K562 (cell line): ENCODE results near the gene IL24. TPM values are rescaled to one million over a fixed set of nuclear protein-coding genes. Genes with fewer than 3 reads are reported as not detected.

ENCODE experiments used
- CXXC5 ChIP-seq: fragments of 250-450 bp; sonication (Bioruptor Pico); IDR thresholded peaks from 2 replicates; pipeline ENCODE4 v1.8.0; 2022; ENCODE audit warnings: inconsistent platforms, mild to moderate bottlenecking, moderate library complexity
- JUN ChIP-seq, 2 experiments: sonication (generic) in 1 of 2; formaldehyde crosslinking in 1 of 2; IDR thresholded peaks; 2 replicates each; pipeline versions ENCODE4 v1.6.1 to v1.8.0; 2012 to 2022; ENCODE audit warnings: borderline replicate concordance in 2 of 2, mild to moderate bottlenecking in 2 of 2, improper control_type of control experiment in 1 of 2, low read depth in 1 of 2, low read length in 1 of 2, missing genetic modification reagents in 1 of 2
- JUND ChIP-seq, 2 experiments: IDR thresholded peaks; 2 replicates in 1 of 2; 3 replicates in 1 of 2; pipeline ENCODE4 v1.6.1; 2011; ENCODE audit warnings: borderline replicate concordance in 2 of 2, low read depth in 2 of 2, low read length in 2 of 2, improper control_type of control experiment in 1 of 2, missing biosample characterization in 1 of 2, missing genetic modification characterization in 1 of 2, missing genetic modification reagents in 1 of 2
- KDM1A ChIP-seq, 2 experiments: fragments of 450-650 bp; IDR thresholded peaks; 2 replicates each; pipeline ENCODE4 v1.6.1; 2016; ENCODE audit warnings: mild to moderate bottlenecking in 2 of 2
- KLF10 ChIP-seq: fragments of 250-450 bp; sonication (Bioruptor Pico); IDR thresholded peaks from 2 replicates; pipeline ENCODE4 v1.6.1; 2021; ENCODE audit warnings: matching md5 sums
- KLF6 ChIP-seq: fragments of 250-450 bp; sonication (Bioruptor Pico); IDR thresholded peaks from 2 replicates; pipeline ENCODE4 v1.4.0; 2020; ENCODE audit warnings: mild to moderate bottlenecking, moderate library complexity, borderline replicate concordance
- NCOA4 ChIP-seq: fragments of 450-650 bp; IDR thresholded peaks from 2 replicates; pipeline ENCODE4 v1.6.1; 2018; ENCODE audit warnings: mild to moderate bottlenecking; ENCODE audit not compliant: partially characterized antibody
- NCOR1 ChIP-seq: fragments of 450-650 bp; IDR thresholded peaks from 2 replicates; pipeline ENCODE4 v1.6.1; 2016; ENCODE audit warnings: mild to moderate bottlenecking, moderate library complexity
- NFE2 ChIP-seq: IDR thresholded peaks from 2 replicates; pipeline ENCODE4 v1.6.1; 2014; ENCODE audit warnings: antibody characterized with exemption, low read depth
- SFPQ ChIP-seq: fragments of 200-400 bp; formaldehyde crosslinking; IDR thresholded peaks from 2 replicates; pipeline ENCODE4 v1.6.1; 2017; ENCODE audit warnings: mild to moderate bottlenecking, low read depth, low read length, moderate library complexity
- TEAD2 ChIP-seq: fragments of 450-650 bp; IDR thresholded peaks from 2 replicates; pipeline ENCODE4 v1.6.1; 2016; ENCODE audit warnings: missing genetic modification characterization, control low read depth, missing compliant biosample characterization
- ZNF121 ChIP-seq: sonication (generic); formaldehyde crosslinking; conservative IDR thresholded peaks from 2 replicates; pipeline ENCODE4 v1.8.0; 2022; ENCODE audit warnings: missing genetic modification reagents
- ZNF277 ChIP-seq: fragments of 250-450 bp; sonication (Bioruptor Pico); IDR thresholded peaks from 2 replicates; pipeline ENCODE4 v1.8.0; 2022; ENCODE audit warnings: inconsistent platforms, mild to moderate bottlenecking, moderate library complexity, borderline replicate concordance
- ZNF518B ChIP-seq: fragments of 250-450 bp; sonication (Bioruptor Pico); IDR thresholded peaks from 2 replicates; pipeline ENCODE4 v1.5.0; 2021; ENCODE audit warnings: mild to moderate bottlenecking, moderate library complexity
- polyA plus RNA-seq, 8 experiments: library from polyadenylated mRNA; depleted of rRNA in 4 of 8; stranded (reverse) in 5 of 8; unstranded in 3 of 8; fragments of >200 nt; fragmentation: Nextera tagmentation in 2 of 8; fragmentation: Illumina TruSeq in 1 of 8; extraction: Ambion mirVana in 2 of 8; extraction: Trizol in 1 of 8; gene quantifications; 2 replicates each; pipeline versions ENCODE4 v1.2.1 to v1.2.3, GENCODE V29; 2011 to 2014; ENCODE audit warnings: inconsistent platforms in 1 of 8, missing spikeins in 1 of 8
- total RNA-seq, 7 experiments: library from RNA; depleted of rRNA in 6 of 7; stranded (reverse); fragments of >200 nt in 6 of 7; fragmentation: Illumina TruSeq in 2 of 7; extraction: Trizol in 2 of 7; gene quantifications; 2 replicates each; pipeline versions ENCODE4 v1.2.1 to v1.2.3, GENCODE V29; 2011 to 2021; ENCODE audit warnings: low replicate concordance in 1 of 7
- TF ChIP-seq, protein P1 (sequence below), 2 experiments: fragments of 450-650 bp in 1 of 2; IDR thresholded peaks; 2 replicates each; pipeline ENCODE4 v1.6.1; 2011 to 2017; ENCODE audit warnings: low read depth in 2 of 2, antibody characterized with exemption in 1 of 2, borderline replicate concordance in 1 of 2, low read length in 1 of 2, mild to moderate bottlenecking in 1 of 2, mixed read lengths in 1 of 2; ENCODE audit not compliant: control insufficient read depth in 1 of 2

Gene IL24
- total and polyA plus RNA-seq, 9 of the 15 experiments (the other 6 are each of a cell fraction or from before 2014, with no cell fraction given) = 0.04 to 0.19 TPM; not detected in 7

- TF ChIP-seq SFPQ (no peak), KLF10 (no peak), KDM1A (IDR thresholded peaks at IDR 0.05) (peak in 1 of 2 experiments; percentile 36; a peak in 2 of 4 replicates), NCOR1 (no peak), ZNF277 (CRISPR knock-in tag) (no peak), TEAD2 (tag) (no peak), NCOA4 (no peak), ZNF518B (CRISPR knock-in tag) (no peak), JUN (IDR thresholded peaks at IDR 0.05; ENCODE audit: borderline replicate concordance, low read depth, low read length) (peak; percentile 59; the same call in 1 of the 2 replicates), JUN (CRISPR knock-in tag; IDR thresholded peaks at IDR 0.05; ENCODE audit: borderline replicate concordance) (no peak), CXXC5 (CRISPR knock-in tag) (no peak), KLF6 (CRISPR knock-in tag) (no peak), ZNF121 (CRISPR knock-in tag) (no peak), NFE2 (peak; percentile 41), JUND (IDR thresholded peaks at IDR 0.05; ENCODE audit: borderline replicate concordance, low read depth, low read length) (peak; percentile 55; the same call in 1 of the 2 replicates), JUND (tag; IDR thresholded peaks at IDR 0.05; ENCODE audit: borderline replicate concordance, low read depth, low read length) (peak; percentile 55; the same call in 1 of the 3 replicates)
- TF ChIP-seq, protein P1, sequence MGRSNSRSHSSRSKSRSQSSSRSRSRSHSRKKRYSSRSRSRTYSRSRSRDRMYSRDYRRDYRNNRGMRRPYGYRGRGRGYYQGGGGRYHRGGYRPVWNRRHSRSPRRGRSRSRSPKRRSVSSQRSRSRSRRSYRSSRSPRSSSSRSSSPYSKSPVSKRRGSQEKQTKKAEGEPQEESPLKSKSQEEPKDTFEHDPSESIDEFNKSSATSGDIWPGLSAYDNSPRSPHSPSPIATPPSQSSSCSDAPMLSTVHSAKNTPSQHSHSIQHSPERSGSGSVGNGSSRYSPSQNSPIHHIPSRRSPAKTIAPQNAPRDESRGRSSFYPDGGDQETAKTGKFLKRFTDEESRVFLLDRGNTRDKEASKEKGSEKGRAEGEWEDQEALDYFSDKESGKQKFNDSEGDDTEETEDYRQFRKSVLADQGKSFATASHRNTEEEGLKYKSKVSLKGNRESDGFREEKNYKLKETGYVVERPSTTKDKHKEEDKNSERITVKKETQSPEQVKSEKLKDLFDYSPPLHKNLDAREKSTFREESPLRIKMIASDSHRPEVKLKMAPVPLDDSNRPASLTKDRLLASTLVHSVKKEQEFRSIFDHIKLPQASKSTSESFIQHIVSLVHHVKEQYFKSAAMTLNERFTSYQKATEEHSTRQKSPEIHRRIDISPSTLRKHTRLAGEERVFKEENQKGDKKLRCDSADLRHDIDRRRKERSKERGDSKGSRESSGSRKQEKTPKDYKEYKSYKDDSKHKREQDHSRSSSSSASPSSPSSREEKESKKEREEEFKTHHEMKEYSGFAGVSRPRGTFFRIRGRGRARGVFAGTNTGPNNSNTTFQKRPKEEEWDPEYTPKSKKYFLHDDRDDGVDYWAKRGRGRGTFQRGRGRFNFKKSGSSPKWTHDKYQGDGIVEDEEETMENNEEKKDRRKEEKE (IDR thresholded peaks at IDR 0.05; ENCODE audit: borderline replicate concordance in 1 of 2, control insufficient read depth in 1 of 2, low read depth in 2 of 2, low read length in 1 of 2) = no peak
These were observed 8.3 kb downstream of the IL24 start (continued) for GRCh38 chr1:206905295-206906164.
